ENCODE results near the gene CYB561. TPM values are rescaled to one million over a fixed set of nuclear protein-coding genes. Genes with fewer than 3 reads are reported as not detected.

CYB561 gene
- total and polyA plus RNA-seq, 9 of the 15 experiments (the other 6 are each of a cell fraction or from before 2014, with no cell fraction given): 4.0 to 30.8 (median 17.4) TPM

GRCh38 chr17:63445954-63446752, at the start of gene CYB561 (continued):
- TF ChIP-seq VEZF1 (CRISPR knock-in tag; IDR thresholded peaks at IDR 0.05): peak; percentile 78
- peak in 1 of 2 experiments; percentile 80; a peak in 1 of 4 replicates for TF ChIP-seq ZNF639 (CRISPR knock-in tag; conservative IDR thresholded peaks at IDR 0.05 in 1 of 2, IDR thresholded peaks at IDR 0.05 in 1 of 2)
- TF ChIP-seq TFAP4 (CRISPR knock-in tag; IDR thresholded peaks at IDR 0.05; ENCODE audit: borderline replicate concordance): no peak; the same call in 1 of the 2 replicates
- TF ChIP-seq SNIP1 (IDR thresholded peaks at IDR 0.05; ENCODE audit: low read depth): no peak
- 0 out of 2 replicates have a peak, but pooled peaks have one; percentile 22 for TF ChIP-seq ZNF766 (CRISPR knock-in tag; conservative IDR thresholded peaks at IDR 0.05)
- TF ChIP-seq JUND (IDR thresholded peaks at IDR 0.05; ENCODE audit: borderline replicate concordance, low read depth, low read length): no peak
- TF ChIP-seq JUND (tag; IDR thresholded peaks at IDR 0.05; ENCODE audit: borderline replicate concordance, low read depth, low read length): no peak
- TF ChIP-seq HMGN3 (IDR thresholded peaks at IDR 0.05; ENCODE audit: borderline replicate concordance, extremely low read depth, insufficient read length, low read depth, low read length): peak; percentile 31
- TF ChIP-seq BRD4 (IDR thresholded peaks at IDR 0.05): peak; percentile 60; the same call in 1 of the 2 replicates
- TF ChIP-seq RBBP5 (IDR thresholded peaks at IDR 0.05; ENCODE audit: borderline replicate concordance, insufficient read depth, low read length, poor library complexity, severe bottlenecking): peak; percentile 24
- TF ChIP-seq BMI1 (IDR thresholded peaks at IDR 0.05; ENCODE audit: low read length): peak; percentile 78
- no peak for TF ChIP-seq MYNN (IDR thresholded peaks at IDR 0.05)
- TF ChIP-seq MYNN (CRISPR knock-in tag; IDR thresholded peaks at IDR 0.05): no peak
- TF ChIP-seq NONO (IDR thresholded peaks at IDR 0.05; ENCODE audit: low read depth in 2 of 2, low read length in 1 of 2): peak in 1 of 2 experiments; percentile 94
- peak; percentile 43; the same call in 1 of the 2 replicates for TF ChIP-seq ZNF143 (CRISPR knock-in tag; IDR thresholded peaks at IDR 0.05)
- TF ChIP-seq MBD1 (CRISPR knock-in tag; IDR thresholded peaks at IDR 0.05): no peak
- peak; percentile 75 for TF ChIP-seq ZHX1 (conservative IDR thresholded peaks at IDR 0.05; ENCODE audit: low read length)
